ENCODE data around the gene DEFB119.

The DEFB119 gene

DNA sequence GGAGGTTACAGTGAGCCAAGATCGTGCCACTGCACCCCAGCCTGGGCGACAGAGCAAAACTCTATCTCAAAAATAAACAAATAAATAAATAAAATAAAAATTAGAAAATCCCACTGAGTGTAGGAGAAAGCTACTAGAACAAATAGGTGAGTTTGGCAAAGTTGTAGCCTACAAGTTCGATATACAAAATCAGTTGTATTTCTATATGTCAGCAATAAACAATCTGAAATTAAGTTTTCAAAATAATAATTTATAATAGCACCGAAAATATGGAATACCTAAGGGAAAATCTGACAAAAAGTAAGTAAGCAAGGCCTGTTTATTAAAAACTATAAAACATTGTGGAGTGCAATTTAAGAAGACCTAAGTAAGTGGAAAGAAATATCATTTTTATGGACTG is 27.1 kb downstream of the DEFB119 start:
- TF ChIP-seq ZNF274 (IDR thresholded peaks at IDR 0.05; ENCODE audit: low read depth, low read length), result no peak

DNA sequence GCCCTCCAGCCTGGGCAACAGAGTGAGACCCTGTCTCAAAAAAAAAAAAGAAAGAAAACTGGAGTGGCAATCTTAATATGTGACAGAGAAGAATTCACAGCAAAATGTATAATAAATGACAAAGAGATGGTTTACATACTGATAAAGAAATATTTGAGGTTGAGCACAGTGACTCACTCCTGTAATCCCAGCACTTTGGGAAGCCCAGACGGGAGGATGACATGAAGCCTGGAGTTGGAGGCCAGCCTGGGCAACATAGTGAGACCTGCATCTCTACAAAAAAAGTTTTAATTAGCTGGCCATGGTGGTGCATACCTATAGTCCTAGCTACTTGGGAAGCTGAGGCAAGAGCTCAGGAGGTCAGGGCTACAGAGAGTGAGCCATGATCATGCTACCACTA is 34.4 kb downstream of the DEFB119 start:
- no peak overlapping the region for H3K4me3 ChIP-seq (ENCODE audit: low read length)
- TF ChIP-seq ZNF274 (IDR thresholded peaks at IDR 0.05; ENCODE audit: low read depth, low read length), result no peak

More for the DNA sequence above, 27.1 kb downstream of the DEFB119 start:
- H3K4me3 ChIP-seq (ENCODE audit: low read length), result no peak overlapping the region

DNA sequence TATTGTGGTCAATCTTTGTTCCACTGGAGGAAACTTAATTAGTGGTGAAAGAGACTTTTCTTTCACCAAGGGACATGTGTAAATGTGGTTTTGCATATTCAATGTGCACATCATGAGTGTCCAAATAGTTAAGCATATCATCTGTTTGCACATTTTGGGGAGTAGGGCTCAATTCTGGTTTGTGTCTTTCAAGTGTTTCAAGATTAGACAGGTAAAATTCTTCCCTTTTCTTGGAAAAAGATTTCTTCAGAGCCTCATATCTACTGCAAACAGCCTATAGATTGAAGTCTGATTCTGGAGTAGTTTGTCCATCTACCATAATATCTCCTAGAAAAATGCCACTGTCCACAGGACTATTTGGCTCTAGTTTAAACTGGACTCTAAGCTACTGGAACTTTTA is 48.9 kb downstream of the DEFB119 start:
- no peak for TF ChIP-seq ZNF274 (IDR thresholded peaks at IDR 0.05; ENCODE audit: low read depth, low read length)
- no peak overlapping the region for H3K4me3 ChIP-seq (ENCODE audit: low read length)

DNA sequence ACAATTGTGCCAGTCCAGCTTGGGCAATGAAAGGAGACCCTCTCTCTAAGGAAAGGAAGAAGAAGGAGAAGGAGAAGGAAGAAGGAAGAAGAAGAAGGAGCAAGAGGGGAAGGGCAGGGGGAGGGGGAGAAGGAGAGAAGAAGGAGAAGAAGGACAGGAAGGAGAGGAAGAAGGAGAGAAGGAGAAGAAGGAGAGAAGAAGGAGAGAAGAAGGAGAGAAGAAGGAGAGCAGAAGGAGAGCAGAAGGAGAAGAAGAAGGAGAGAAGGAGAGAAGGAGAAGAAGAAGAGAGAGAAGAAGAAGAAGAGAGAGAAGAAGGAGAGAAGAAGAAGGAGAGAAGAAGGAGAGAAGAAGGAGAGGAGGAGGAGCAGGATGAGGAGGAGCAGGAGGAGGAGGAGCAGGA is 59.5 kb downstream of the DEFB119 start:
- TF ChIP-seq ZNF274 (IDR thresholded peaks at IDR 0.05; ENCODE audit: low read depth, low read length), result no peak
- H3K4me3 ChIP-seq (ENCODE audit: low read length), result no peak overlapping the region
